HG02678 (cell line): ENCODE measurements around the gene SDF4.
"Not testable (repeated sequence)": the region's sequence is repeated elsewhere in the genome, so short reads cannot be mapped to it uniquely, and the experiment has no call there.

ENCODE experiments used
- ATAC-seq: cut with Tn5 transposase; IDR thresholded peaks from one replicate; pipeline ENCODE4 v1.9.1; 2021; ENCODE audit warnings: mild to moderate bottlenecking, moderate library complexity; ENCODE audit not compliant: unreplicated experiment

Gene SDF4

GRCh38 chr1:1199961-1200875 lies 31.6 kb downstream of the SDF4 start:
- no peak for ATAC-seq

DNA sequence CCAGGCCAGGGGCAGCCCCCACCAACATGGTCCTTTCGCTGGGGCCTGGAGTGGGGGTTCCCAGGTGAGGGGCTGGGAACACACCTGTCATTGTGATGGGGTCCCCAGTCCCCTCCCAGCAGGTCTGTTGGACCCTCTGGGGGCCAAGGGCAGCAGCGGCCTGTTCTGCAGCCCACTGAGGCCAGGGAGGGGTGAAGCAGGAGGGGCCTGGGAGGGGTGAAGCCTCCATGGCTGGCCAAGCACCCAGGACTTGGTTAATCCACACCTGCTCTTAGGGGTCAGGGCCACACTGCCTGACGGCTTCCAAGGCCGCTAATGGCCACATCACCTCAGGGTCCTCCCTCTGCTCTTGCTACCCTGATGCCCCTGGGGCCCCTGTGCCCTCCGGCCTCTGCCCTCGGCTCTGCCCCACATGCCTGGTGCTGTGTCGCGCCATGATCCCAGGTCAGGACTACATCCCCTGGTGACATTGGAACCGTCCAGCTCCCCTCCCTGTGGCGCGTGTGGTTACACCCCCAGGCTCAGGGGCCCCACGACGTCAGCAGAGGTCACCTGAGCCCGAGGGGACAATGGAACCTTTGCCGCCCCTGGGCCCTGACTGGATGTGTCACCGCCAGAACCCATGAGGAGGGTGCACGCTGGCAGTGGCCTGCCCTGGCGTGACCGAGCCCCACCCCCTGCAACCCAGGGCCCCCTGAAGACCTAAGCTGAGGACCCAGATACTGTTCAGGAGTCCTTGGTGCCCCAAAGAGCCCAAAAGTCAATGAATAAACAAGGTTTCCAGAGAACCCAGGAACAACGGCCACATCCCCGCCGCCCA lies 32.5 kb downstream of the SDF4 start:
- ATAC-seq = no peak

DNA sequence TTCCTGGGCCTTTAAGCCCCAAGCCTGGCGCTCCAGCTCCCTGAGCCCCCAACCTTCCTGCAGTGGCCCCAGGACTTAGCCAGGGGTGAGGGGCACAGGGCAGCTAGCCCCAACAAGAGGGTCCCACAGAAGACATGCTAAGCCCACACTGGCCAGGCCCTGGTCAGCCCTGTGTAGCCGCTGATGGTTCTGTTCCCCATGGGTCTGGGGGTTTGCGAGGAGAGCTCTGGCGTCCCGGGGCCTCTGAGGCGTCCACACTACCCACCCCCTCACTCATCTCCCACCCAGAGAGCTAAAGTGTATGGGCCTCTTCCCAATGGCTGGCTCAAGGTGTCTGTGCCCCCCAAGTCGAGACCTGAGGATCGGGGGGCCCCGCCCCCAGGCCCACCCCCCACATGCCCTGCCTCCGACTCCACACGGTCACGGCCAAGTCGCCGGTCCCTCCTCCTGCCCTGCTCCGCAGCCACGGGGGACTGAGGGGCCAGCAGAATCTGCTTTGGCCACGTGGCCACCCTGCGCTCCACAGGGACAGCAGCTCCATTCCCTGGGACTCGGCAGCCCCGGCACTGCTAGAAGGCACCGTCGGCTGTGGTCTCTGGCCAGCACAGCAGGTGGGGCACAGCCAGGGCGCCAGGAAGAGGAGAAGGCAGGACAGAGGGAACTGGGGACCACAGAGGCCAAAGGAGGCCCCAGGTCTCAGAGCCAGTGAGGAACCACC lies 33.2 kb downstream of the SDF4 start:
- no peak for ATAC-seq

GRCh38 chr1:1197551-1198422 lies 34.0 kb downstream of the SDF4 start:
- no peak for ATAC-seq

DNA sequence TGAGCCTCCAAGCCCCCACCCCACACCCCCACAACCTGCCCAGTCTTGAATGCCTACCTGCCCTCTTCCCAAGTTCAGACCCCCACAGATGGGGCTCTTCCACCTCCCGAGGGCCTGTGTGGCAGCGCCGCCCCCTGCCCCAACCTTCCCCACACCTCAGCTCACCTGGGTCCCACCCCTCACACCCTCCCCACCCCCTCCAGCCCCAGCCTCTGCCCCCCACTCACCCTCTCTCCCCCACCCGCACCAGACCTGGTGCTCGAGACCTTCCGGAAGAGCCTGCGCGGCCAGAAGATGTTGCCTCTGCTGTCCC lies 34.7 kb downstream of the SDF4 start:
- no peak for ATAC-seq

DNA sequence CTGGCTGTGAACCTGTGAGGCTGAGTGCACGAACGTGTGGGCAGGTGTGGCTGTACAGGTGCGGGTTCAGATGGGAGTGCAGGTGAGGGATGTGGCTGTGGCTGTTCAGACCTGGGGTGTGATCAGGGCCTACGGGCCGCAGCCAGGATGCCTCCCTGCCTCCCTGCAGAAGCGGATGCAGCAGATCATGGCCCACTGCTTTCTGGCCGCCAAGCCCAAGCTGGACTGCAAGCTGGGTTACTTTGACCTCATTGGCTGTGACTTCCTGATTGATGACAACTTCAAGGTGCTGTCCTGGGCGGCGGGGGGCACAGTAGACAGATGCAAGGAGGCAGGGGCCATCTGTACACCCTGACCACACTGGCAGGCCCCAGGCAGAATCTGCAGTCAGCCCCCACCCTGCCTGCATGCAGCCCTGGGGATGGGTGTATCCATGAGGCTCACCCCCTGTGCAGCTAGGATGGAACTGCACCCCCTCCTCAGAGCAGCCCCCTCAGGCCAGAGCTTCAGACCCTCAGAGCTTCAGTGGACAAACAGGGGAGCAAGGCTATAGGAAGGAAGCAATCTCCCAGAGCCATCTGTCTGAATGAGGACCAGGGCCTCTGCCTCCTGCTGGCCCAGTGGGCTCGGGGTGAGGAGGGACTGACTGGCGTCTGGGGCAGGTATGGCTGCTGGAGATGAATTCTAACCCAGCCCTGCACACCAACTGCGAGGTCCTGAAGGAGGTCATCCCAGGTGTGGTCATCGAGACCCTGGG lies 35.2 kb downstream of the SDF4 start:
- ATAC-seq = no peak

GRCh38 chr1:1195726-1196125 lies 36.1 kb downstream of the SDF4 start:
- ATAC-seq = not testable (repeated sequence)

GRCh38 chr1:1194723-1195122 lies 37.1 kb downstream of the SDF4 start:
- ATAC-seq = no peak

GRCh38 chr1:1191734-1192133 lies 40.1 kb downstream of the SDF4 start:
- no peak for ATAC-seq

GRCh38 chr1:1189111-1189510 lies 42.7 kb downstream of the SDF4 start:
- no peak for ATAC-seq

- ATAC-seq = no peak
Observed at GRCh38 chr1:1187938-1188337, 43.9 kb downstream of the SDF4 start.

DNA sequence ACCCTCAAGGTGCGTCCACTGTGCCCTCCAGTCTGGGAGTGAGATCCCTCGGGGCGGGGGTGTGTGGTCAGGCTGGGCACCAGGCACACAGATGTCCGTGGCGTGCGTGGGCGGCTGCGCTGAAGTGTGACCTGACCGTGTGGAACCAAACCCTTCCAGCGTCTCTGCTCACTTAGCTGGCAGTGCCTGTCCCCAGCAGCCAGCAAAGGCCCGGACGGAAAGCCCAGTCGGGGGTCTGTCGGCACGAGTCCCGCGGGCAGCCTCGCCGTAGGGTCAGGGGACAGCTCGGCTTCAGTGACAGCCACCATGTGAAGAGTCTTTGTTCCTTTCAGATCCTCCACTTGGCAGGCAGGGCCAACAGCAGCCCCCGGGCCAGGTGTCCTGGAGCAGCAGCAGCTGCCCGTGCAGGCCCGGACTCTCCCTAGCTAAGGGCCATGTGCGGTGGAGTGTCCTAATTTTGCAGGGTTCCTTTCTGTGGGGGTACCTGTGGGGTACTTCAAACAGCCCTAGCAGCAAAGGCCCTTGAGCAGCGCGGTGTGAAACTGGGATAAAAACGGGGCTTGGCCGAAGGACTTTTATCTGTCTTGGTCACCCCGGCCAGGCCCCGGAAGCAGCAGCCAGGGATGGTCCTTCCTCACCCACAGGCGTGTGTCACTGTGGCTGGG lies 46.6 kb downstream of the SDF4 start:
- ATAC-seq = no peak

DNA sequence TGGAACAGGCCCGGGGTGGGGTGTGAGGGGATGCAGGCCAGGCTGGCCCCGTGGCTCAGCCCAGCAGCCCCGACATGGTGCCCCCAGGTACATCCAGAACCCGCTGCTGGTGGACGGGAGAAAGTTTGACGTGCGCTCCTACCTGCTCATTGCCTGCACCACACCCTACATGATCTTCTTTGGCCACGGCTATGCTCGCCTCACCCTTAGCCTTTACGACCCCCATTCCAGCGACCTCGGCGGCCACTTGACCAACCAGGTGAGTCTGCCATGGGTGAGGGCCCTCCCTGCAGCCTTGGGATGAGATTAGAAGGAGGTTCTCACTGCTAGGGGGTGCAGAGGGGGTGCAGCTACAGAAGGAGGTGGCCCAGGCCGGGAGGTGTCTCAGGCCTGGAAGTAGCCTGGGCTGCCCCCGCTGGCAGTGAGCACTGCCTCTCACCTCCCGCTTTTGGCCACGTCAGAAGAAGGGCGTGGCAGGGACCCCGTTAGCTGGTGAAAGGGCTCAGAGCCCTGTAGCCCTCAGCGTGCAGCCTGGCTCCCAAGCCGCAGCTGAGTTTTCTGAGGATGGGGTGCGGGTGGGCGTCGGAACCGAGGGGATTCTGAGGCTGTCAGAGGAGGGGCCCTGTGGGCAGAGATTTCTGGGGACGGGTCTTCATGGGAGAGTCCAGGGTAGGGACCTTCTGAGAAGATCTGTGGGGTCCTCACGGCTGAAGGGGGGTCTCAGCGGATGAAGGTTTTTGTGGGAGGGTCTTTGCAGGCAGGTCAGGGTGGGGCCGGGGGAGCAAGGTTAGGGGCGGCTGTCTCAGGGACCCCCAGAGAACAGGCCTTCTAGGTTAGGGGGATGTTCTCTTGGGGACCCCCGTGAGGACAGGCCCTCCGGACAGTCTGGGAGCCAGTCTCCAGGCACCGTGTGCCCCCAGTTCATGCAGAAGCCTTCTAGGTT lies 47.7 kb downstream of the SDF4 start:
- ATAC-seq = no peak

DNA sequence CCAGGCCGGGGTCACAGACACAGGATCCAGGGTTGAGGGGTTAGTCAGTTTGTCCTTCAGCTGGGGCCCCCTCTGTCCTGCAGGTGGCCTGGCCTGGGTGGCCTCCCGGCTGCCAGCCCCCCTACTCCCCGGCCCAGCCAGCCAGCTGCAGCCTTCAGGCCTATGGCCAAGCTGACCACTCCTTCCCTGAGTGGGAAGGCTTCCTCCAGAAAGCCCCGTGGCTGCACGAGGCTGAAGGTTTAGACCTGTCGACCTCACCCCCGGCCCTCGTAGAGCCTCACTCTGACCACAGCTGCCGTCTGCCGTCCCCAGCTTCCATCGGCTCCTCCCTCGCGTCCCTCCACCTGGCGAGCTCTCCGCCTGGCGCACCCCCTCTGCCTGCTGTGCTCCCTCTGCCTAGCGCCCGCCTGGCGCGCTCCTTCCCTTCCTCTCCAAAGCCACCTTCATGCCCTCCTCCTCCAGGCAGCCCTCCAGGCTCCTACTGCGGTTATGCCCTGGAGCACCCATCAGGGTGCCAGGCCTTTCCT lies 48.5 kb downstream of the SDF4 start:
- ATAC-seq = no peak

DNA sequence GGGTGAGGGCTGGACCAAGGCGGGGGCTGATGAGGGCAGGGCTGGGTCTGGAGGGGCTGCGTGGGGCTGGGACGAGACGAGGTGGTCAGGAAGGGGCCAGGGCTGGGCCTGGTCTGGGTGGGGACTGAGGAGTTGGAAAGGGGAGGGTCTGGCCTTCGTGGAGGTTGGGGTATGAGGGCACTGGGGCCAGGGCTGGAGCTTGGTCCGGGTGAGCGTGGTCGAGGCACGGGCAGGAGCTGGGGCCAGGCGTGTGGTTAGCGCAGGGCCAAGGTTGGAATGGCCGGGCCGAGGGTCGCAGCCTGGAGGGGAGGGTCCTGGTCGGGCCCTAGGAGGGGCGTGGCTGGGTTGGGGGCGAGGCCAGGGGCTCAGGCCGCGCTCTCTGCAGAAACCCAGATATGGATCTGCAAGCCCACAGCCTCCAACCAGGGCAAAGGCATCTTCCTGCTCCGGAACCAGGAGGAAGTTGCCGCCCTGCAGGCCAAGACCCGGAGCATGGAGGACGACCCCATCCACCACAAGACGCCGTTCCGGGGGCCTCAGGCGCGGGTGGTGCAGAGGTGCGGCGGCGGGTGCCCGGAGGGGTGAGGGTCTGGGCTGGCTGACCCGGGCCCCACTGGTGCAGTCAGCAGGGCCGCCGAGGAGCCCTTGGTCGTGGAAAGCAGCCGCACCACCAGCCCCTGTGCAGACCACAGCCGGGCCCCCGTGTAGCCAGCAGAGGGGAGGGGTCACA lies 49.1 kb downstream of the SDF4 start:
- no peak for ATAC-seq

GRCh38 chr1:1181938-1182410 lies 49.8 kb downstream of the SDF4 start:
- no peak for ATAC-seq
